Mesenchymal stem cell (in vitro differentiated cells and primary cell): ENCODE results near the gene CLDN22.

ENCODE experiments used
- DNase-seq: peaks from one replicate; pipeline ENCODE4 v3.0.0-alpha.2; 2013
- H2AFZ ChIP-seq: one replicate; pipeline ENCODE4 v1.6.1; 2013; ENCODE audit warnings: low read depth, mild to moderate bottlenecking, control low read depth, inconsistent platforms, low read length, moderate library complexity
- H2AK5ac ChIP-seq: 2 replicates; pipeline ENCODE4 v1.6.1; 2013; ENCODE audit warnings: low read length, moderate library complexity, mild to moderate bottlenecking, inconsistent platforms; ENCODE audit not compliant: severe bottlenecking
- H2BK120ac ChIP-seq: one replicate; pipeline ENCODE4 v1.6.1; 2013; ENCODE audit warnings: low read depth, mild to moderate bottlenecking, inconsistent platforms, low read length, moderate library complexity
- H2BK12ac ChIP-seq, 2 experiments: one replicate each; pipeline ENCODE4 v1.6.1; 2013; ENCODE audit warnings: inconsistent platforms in 2 of 2, low read length in 2 of 2, mild to moderate bottlenecking in 2 of 2, moderate library complexity in 2 of 2, control low read depth in 1 of 2
- H2BK15ac ChIP-seq: one replicate; pipeline ENCODE4 v1.6.1; 2013; ENCODE audit warnings: mild to moderate bottlenecking, low read depth, inconsistent platforms; ENCODE audit not compliant: poor library complexity, severe bottlenecking
- H2BK5ac ChIP-seq: 2 replicates; pipeline ENCODE4 v1.6.1; 2013; ENCODE audit warnings: low read depth, mild to moderate bottlenecking, low read length, control low read depth, inconsistent platforms; ENCODE audit not compliant: poor library complexity, severe bottlenecking
- H3K14ac ChIP-seq, 2 experiments: one replicate each; pipeline ENCODE4 v1.6.1; 2013; ENCODE audit warnings: inconsistent platforms in 2 of 2, low read length in 2 of 2, control low read depth in 1 of 2, mild to moderate bottlenecking in 1 of 2, moderate library complexity in 1 of 2
- H3K18ac ChIP-seq, 2 experiments: one replicate each; pipeline ENCODE4 v1.6.1; 2013; ENCODE audit warnings: inconsistent platforms in 2 of 2, low read length in 2 of 2, control low read depth in 1 of 2, low read depth in 1 of 2, mild to moderate bottlenecking in 1 of 2
- H3K23ac ChIP-seq, 2 experiments: one replicate each; pipeline ENCODE4 v1.6.1; 2013; ENCODE audit warnings: inconsistent platforms in 2 of 2, low read length in 2 of 2, mild to moderate bottlenecking in 2 of 2, moderate library complexity in 2 of 2, control low read depth in 1 of 2
- H3K27ac ChIP-seq: 2 replicates; pipeline ENCODE4 v1.5.1; 2013; ENCODE audit warnings: mild to moderate bottlenecking, moderate library complexity, low read length, control low read depth, inconsistent platforms; ENCODE audit not compliant: poor library complexity, severe bottlenecking
- H3K27me3 ChIP-seq, 2 experiments: 2 replicates each; pipeline versions ENCODE4 v1.6.1 to v1.7.0; 2013; ENCODE audit warnings: low read length in 2 of 2, mild to moderate bottlenecking in 2 of 2, moderate library complexity in 2 of 2, control low read depth in 1 of 2, inconsistent platforms in 1 of 2; ENCODE audit not compliant: control insufficient read depth in 1 of 2, insufficient read depth in 1 of 2
- H3K36me3 ChIP-seq, 2 experiments: 2 replicates each; pipeline versions ENCODE4 v1.6.1 to v1.7.0; 2013; ENCODE audit warnings: low read length in 2 of 2, control low read depth in 1 of 2, inconsistent platforms in 1 of 2, low read depth in 1 of 2, mild to moderate bottlenecking in 1 of 2; ENCODE audit not compliant: insufficient read depth in 2 of 2, control insufficient read depth in 1 of 2
- H3K4ac ChIP-seq, 2 experiments: one replicate each; pipeline ENCODE4 v1.6.1; 2013; ENCODE audit warnings: inconsistent platforms in 2 of 2, low read length in 2 of 2, mild to moderate bottlenecking in 2 of 2, moderate library complexity in 2 of 2, control low read depth in 1 of 2, low read depth in 1 of 2
- H3K4me1 ChIP-seq: 2 replicates; pipeline ENCODE4 v1.6.1; 2013; ENCODE audit warnings: low read depth, low read length, control low read depth; ENCODE audit not compliant: control insufficient read depth, insufficient read depth
- H3K4me2 ChIP-seq: 2 replicates; pipeline ENCODE4 v1.6.1; 2013; ENCODE audit warnings: low read length, mild to moderate bottlenecking, inconsistent platforms; ENCODE audit not compliant: poor library complexity, severe bottlenecking
- H3K4me3 ChIP-seq, 2 experiments: 2 replicates each; pipeline versions ENCODE4 v1.5.1 to v1.7.0; 2013; ENCODE audit warnings: low read length in 2 of 2, mild to moderate bottlenecking in 2 of 2, control low read depth in 1 of 2, low read depth in 1 of 2; ENCODE audit not compliant: insufficient read depth in 1 of 2
- H3K79me1 ChIP-seq: replicated peaks from 2 replicates; pipeline ENCODE4 v1.6.1; 2013; ENCODE audit warnings: mild to moderate bottlenecking, control low read depth, low read length, inconsistent platforms; ENCODE audit not compliant: poor library complexity, severe bottlenecking
- H3K9ac ChIP-seq: 2 replicates; pipeline ENCODE4 v1.7.0; 2013; ENCODE audit warnings: mild to moderate bottlenecking, low read length, moderate library complexity
- H3K9me3 ChIP-seq: 2 replicates; pipeline ENCODE4 v1.7.0; 2013; ENCODE audit warnings: mild to moderate bottlenecking, low read length; ENCODE audit not compliant: control insufficient read depth
- H4K8ac ChIP-seq: one replicate; pipeline ENCODE4 v1.6.1; 2013; ENCODE audit warnings: inconsistent platforms, mild to moderate bottlenecking, low read length, moderate library complexity
- H4K91ac ChIP-seq: one replicate; pipeline ENCODE4 v1.6.1; 2013; ENCODE audit warnings: mild to moderate bottlenecking, low read length, inconsistent platforms
- WGBS: methylation state at CpG from one replicate; pipeline ENCODE4 v1.1.7; 2013; ENCODE audit warnings: mixed read lengths; 5-methylcytosine and 5-hydroxymethylcytosine counted together

CLDN22 gene

DNA sequence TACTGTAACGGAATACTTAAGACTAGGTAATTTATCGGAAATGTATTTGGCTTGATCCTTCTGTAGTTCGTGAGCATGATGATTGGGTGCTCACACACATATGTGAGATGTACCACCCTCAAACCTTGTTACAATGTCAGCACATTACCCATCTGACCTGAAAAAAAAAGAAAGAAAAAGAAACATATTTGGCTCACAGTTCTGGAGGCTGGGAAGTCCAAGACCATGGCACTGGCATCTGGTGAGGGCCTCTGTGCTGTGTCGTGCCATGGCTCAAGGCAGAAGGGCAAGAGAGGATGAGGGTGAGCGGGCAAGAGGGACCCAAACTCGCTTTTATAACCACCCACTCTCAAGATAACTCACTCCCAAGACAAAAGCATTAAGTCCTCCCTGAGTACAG, 9.2 kb upstream of the CLDN22 start:
- Histone ChIP-seq H3K23ac (no peak overlapping the region), H2BK12ac (peak overlapping the region in 1 of 2 experiments; percentile 76), H3K4me1 (peaks cover 6% of the 10 kb centered on the region), H3K36me3 (peaks cover 0 to 3% of the 10 kb centered on the region in 2 experiments), H3K27ac (no peak overlapping the region), H3K9me3 (peaks cover 6% of the 10 kb centered on the region), H3K14ac (no peak overlapping the region), H3K4ac (no peak overlapping the region), H2BK120ac (no peak overlapping the region), H4K8ac (no peak overlapping the region), H2BK15ac (no peak overlapping the region), H2AFZ (no peak overlapping the region), H2BK5ac (no peak overlapping the region), H2AK5ac (no peak overlapping the region), H4K91ac (no peak overlapping the region), H3K79me1 (no peaks in the 10 kb centered on the region), H3K27me3 (no peaks in the 10 kb centered on the region), H3K4me3 (no peak overlapping the region), H3K4me2 (no peak overlapping the region), H3K18ac (no peak overlapping the region), H3K9ac (no peak overlapping the region)
- 83% methylated on average over 3 of the region's 6 CpGs for WGBS
- DNase-seq: no peak

DNA sequence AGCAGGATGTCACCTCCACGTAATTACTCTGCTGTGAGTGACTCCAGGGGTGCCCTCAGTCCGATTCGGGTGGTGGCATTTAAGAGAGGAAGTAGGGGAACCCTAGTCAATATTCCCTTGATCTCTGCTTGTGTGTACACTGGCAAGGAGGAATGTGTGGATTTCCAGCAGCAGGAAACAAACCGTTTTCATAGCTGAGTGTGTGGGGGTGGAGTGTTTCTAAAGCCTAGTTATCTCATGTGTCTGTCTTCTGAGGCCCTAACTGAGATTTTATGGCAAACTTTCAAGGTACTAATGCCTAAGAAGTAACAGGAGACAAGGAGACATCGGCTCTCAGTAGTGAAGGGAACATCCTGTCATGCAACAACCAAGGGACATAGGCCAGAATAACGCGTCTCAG, 8.8 kb upstream of the CLDN22 start:
- H3K18ac ChIP-seq: peak overlapping the region; percentile 1 to 5
- H3K9ac ChIP-seq: no peak overlapping the region
- peak; percentile 28 for DNase-seq
- peaks cover 6% of the 10 kb centered on the region for H3K9me3 ChIP-seq
- H4K91ac ChIP-seq: peak overlapping the region; percentile 2
- H3K36me3 ChIP-seq: peaks cover 0 to 4% of the 10 kb centered on the region in 2 experiments
- WGBS: 50% methylated on average over 7 of the region's 7 CpGs
- H3K27me3 ChIP-seq: no peaks in the 10 kb centered on the region
- H3K4ac ChIP-seq: no peak overlapping the region
- H4K8ac ChIP-seq: peak overlapping the region; percentile 35
- peak overlapping the region in 1 of 2 experiments; percentile 49 for H2BK12ac ChIP-seq
- no peak overlapping the region for H2AK5ac ChIP-seq
- H2AFZ ChIP-seq: no peak overlapping the region
- H3K4me2 ChIP-seq: no peak overlapping the region
- H2BK120ac ChIP-seq: no peak overlapping the region
- H3K4me1 ChIP-seq: peaks cover 4% of the 10 kb centered on the region
- H2BK15ac ChIP-seq: no peak overlapping the region
- no peak overlapping the region for H3K14ac ChIP-seq
- no peak overlapping the region for H3K27ac ChIP-seq
- H3K23ac ChIP-seq: no peak overlapping the region
- no peak overlapping the region for H2BK5ac ChIP-seq
- H3K79me1 ChIP-seq: no peaks in the 10 kb centered on the region
- no peak overlapping the region for H3K4me3 ChIP-seq

DNA sequence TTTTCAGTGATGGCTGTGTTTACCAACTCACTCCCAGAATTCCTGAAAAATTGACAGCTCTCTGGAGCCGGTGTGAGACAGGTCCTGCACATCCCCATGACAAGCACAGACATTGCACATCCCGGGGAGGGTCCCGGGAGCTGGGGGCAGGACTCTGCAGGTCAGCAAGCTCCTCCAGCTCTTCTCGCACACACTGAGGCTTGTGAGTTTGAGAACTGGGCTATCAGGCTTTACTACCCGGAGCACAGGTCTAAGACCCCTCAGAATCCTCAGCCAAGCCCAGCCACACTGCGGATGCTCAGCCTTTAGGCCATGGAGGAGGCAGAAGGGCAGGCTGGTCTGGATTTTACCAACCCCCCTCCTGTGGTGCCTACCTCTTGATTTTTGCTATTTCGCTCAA, 7.8 kb upstream of the CLDN22 start:
- H3K23ac ChIP-seq: no peak overlapping the region
- H2AFZ ChIP-seq: no peak overlapping the region
- no peak overlapping the region for H4K91ac ChIP-seq
- no peak overlapping the region for H2BK120ac ChIP-seq
- no peaks in the 10 kb centered on the region for H3K27me3 ChIP-seq
- H3K4me1 ChIP-seq: peaks cover 3% of the 10 kb centered on the region
- H3K27ac ChIP-seq: no peak overlapping the region
- no peak overlapping the region for H3K4me2 ChIP-seq
- H2BK12ac ChIP-seq: no peak overlapping the region
- H4K8ac ChIP-seq: no peak overlapping the region
- no peak overlapping the region for H3K14ac ChIP-seq
- peaks cover 6% of the 10 kb centered on the region for H3K9me3 ChIP-seq
- no peak overlapping the region for H2BK5ac ChIP-seq
- 95% methylated on average over 6 of the region's 7 CpGs for WGBS
- no peak overlapping the region for H3K9ac ChIP-seq
- no peak overlapping the region for H2AK5ac ChIP-seq
- DNase-seq: no peak
- peak overlapping the region in 1 of 2 experiments; percentile 68 for H3K18ac ChIP-seq
- H3K79me1 ChIP-seq: no peaks in the 10 kb centered on the region
- no peak overlapping the region for H3K4me3 ChIP-seq
- H3K4ac ChIP-seq: no peak overlapping the region
- no peak overlapping the region for H2BK15ac ChIP-seq
- peaks cover 0 to 12% of the 10 kb centered on the region in 2 experiments for H3K36me3 ChIP-seq

DNA sequence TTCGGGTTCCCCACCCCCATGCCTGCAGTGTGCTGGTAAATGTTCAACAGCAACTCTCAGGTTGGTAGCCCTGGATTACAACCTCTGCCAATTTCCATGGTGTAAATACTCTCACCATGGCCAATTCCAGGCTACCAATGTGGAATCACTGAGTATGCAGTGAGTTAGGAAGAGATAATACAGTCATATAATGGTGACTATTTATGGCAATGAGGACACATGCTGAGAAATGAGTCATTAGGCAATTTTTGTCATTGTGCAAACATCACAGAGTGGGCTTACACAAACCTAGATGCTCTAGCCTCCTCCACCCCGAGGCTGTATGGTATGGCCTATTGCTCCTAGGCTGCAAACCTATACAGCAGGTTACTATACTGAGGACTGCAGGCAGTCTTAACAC, 6.8 kb upstream of the CLDN22 start:
- Histone ChIP-seq H2AK5ac (no peak overlapping the region), H3K27me3 (no peaks in the 10 kb centered on the region), H3K36me3 (peaks cover 0 to 13% of the 10 kb centered on the region in 2 experiments), H3K14ac (no peak overlapping the region), H3K27ac (no peak overlapping the region), H4K91ac (no peak overlapping the region), H3K9me3 (peaks cover 6% of the 10 kb centered on the region), H2BK120ac (no peak overlapping the region), H3K4me3 (no peak overlapping the region), H2AFZ (no peak overlapping the region), H3K9ac (no peak overlapping the region), H3K4ac (no peak overlapping the region), H4K8ac (no peak overlapping the region), H3K23ac (no peak overlapping the region), H3K4me2 (no peak overlapping the region), H3K4me1 (peaks cover 3% of the 10 kb centered on the region), H2BK12ac (no peak overlapping the region), H2BK5ac (no peak overlapping the region), H3K18ac (no peak overlapping the region), H2BK15ac (no peak overlapping the region), H3K79me1 (no peaks in the 10 kb centered on the region)
- WGBS: 68% methylated on average over 2 of the region's 2 CpGs
- DNase-seq: peak; percentile 37
